Measurements from ENCODE around the gene ATRNL1.

DNA sequence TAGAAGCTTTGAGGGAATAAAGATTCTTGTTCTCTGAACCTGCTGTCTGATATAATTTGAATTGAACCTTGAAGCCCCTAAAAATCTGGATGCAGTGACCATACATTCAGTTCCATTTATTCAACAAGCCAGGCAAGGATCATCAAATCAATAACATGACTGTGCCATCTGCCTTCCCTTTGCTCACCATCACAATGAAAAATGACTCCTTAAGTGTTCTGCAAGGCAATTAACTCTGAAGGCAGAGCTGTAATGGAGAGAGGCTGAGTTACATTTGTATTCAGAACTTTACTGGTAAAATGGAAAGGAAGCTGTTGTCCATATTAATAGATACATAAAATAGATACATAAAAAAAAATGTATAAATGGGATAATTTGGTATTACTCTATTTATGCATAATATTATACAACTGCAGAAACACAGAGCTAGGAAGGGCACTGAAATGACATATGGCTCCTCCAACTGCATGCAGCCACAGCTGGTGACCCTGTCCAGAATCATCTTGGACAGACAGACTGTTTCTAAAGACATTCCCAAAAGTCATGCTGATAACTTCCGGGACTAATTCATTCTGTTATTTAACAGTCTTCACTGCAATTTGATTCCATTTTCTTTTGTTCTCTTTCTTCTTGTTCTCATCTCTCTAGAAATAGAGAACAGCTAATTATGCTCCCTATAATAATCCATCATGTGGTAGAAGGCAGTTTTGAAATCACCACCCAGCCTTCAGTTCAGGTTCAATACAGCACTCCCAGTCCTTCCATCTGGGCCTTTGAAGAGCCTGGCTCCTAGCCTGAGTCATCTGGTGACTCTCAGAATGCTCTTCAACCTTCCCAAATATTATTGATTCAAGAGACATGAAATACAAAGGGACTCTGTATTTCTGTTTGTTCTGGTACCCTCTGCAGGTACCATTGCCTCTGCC lies 767.3 kb downstream of the ATRNL1 start:
- TF ChIP-seq CTCF (conservative IDR thresholded peaks at IDR 0.05; ENCODE audit: low read depth in 2 of 2) = no peak
- no peak for TF ChIP-seq EZH2 (IDR thresholded peaks at IDR 0.05; ENCODE audit: low read depth, unreplicated experiment)
- TF ChIP-seq POLR2AphosphoS5 (IDR thresholded peaks at IDR 0.05; ENCODE audit: low read depth) = no peak
- TF ChIP-seq JUNB (IDR thresholded peaks at IDR 0.05; ENCODE audit: unreplicated experiment) = no peak
- no peak for TF ChIP-seq REST (IDR thresholded peaks at IDR 0.05; ENCODE audit: unreplicated experiment)
- no peak for TF ChIP-seq EZH2phosphoT487 (IDR thresholded peaks at IDR 0.05; ENCODE audit: unreplicated experiment)
- TF ChIP-seq, protein P1, sequence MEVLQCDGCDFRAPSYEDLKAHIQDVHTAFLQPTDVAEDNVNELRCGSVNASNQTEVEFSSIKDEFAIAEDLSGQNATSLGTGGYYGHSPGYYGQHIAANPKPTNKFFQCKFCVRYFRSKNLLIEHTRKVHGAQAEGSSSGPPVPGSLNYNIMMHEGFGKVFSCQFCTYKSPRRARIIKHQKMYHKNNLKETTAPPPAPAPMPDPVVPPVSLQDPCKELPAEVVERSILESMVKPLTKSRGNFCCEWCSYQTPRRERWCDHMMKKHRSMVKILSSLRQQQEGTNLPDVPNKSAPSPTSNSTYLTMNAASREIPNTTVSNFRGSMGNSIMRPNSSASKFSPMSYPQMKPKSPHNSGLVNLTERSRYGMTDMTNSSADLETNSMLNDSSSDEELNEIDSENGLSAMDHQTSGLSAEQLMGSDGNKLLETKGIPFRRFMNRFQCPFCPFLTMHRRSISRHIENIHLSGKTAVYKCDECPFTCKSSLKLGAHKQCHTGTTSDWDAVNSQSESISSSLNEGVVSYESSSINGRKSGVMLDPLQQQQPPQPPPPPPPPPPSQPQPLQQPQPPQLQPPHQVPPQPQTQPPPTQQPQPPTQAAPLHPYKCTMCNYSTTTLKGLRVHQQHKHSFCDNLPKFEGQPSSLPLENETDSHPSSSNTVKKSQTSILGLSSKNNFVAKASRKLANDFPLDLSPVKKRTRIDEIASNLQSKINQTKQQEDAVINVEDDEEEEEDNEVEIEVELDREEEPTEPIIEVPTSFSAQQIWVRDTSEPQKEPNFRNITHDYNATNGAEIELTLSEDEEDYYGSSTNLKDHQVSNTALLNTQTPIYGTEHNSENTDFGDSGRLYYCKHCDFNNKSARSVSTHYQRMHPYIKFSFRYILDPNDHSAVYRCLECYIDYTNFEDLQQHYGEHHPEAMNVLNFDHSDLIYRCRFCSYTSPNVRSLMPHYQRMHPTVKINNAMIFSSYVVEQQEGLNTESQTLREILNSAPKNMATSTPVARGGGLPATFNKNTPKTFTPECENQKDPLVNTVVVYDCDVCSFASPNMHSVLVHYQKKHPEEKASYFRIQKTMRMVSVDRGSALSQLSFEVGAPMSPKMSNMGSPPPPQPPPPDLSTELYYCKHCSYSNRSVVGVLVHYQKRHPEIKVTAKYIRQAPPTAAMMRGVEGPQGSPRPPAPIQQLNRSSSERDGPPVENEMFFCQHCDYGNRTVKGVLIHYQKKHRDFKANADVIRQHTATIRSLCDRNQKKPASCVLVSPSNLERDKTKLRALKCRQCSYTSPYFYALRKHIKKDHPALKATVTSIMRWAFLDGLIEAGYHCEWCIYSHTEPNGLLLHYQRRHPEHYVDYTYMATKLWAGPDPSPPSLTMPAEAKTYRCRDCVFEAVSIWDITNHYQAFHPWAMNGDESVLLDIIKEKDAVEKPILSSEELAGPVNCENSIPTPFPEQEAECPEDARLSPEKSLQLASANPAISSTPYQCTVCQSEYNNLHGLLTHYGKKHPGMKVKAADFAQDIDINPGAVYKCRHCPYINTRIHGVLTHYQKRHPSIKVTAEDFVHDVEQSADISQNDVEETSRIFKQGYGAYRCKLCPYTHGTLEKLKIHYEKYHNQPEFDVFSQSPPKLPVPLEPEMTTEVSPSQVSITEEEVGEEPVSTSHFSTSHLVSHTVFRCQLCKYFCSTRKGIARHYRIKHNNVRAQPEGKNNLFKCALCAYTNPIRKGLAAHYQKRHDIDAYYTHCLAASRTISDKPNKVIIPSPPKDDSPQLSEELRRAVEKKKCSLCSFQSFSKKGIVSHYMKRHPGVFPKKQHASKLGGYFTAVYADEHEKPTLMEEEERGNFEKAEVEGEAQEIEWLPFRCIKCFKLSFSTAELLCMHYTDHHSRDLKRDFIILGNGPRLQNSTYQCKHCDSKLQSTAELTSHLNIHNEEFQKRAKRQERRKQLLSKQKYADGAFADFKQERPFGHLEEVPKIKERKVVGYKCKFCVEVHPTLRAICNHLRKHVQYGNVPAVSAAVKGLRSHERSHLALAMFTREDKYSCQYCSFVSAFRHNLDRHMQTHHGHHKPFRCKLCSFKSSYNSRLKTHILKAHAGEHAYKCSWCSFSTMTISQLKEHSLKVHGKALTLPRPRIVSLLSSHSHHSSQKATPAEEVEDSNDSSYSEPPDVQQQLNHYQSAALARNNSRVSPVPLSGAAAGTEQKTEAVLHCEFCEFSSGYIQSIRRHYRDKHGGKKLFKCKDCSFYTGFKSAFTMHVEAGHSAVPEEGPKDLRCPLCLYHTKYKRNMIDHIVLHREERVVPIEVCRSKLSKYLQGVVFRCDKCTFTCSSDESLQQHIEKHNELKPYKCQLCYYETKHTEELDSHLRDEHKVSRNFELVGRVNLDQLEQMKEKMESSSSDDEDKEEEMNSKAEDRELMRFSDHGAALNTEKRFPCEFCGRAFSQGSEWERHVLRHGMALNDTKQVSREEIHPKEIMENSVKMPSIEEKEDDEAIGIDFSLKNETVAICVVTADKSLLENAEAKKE (CRISPR knock-in tag; IDR thresholded peaks at IDR 0.05) = no peak
- TF ChIP-seq ZNF331 (CRISPR knock-in tag; IDR thresholded peaks at IDR 0.05; ENCODE audit: low read depth) = no peak
- TF ChIP-seq NANOG (IDR thresholded peaks at IDR 0.05; ENCODE audit: borderline replicate concordance) = no peak

Measured in GM23338 (cell line).